ENCODE results near the gene DPP4.

DNA sequence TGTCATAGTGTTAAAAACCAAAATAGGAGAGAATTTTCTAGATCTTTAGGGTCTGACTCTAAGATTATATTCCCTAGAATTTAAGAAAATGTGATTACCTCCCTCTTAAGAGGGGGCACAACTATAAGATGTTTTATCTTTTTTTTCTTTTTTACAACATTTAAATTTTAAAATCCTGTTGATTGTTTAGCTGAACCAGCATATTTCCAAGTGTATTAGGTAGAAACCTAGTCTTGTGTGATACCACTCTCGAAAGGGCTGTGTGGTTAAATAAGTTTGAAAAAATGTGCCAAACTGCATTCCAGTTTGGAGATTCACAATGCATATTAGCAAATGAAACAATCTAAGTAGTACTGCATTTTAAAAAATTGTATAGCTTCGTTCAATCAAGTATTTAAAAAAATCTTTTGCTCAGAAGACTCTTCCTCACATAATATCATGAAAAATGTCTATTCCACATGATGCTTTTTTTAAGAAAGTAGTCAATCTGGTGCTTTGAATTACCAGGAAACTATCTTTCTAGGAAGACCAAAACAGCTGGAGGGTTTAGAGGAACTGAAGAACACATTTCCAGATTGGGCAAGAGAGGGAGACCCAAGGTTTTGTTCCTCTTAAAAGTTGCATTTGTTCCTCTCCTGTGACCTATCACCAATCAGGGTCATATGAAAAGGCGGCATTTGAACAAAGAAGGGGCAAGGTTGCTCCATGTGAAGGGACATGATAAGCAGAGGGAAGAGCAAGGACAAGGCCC lies 98.8 kb downstream of the DPP4 start:
- TF ChIP-seq YY1 (IDR thresholded peaks at IDR 0.05; ENCODE audit: insufficient read depth, insufficient read length) (no peak), SUZ12 (IDR thresholded peaks at IDR 0.05; ENCODE audit: extremely low read depth, insufficient read depth, insufficient read length) (no peak), ZNF274 (IDR thresholded peaks at IDR 0.05; ENCODE audit: low read depth, low read length) (no peak)
